ENCODE data around the gene RETREG1.

GRCh38 chr5:16490911-16491310 is 125.9 kb downstream of the RETREG1 start:
- no peak for TF ChIP-seq CTCF (IDR thresholded peaks at IDR 0.05; ENCODE audit: insufficient read depth, low read length)
- TF ChIP-seq GABPA (IDR thresholded peaks at IDR 0.05; ENCODE audit: low read depth): no peak
- TF ChIP-seq POLR2AphosphoS5 (IDR thresholded peaks at IDR 0.05; ENCODE audit: low read depth): no peak

All from HL-60 (cell line).